Gastroesophageal sphincter (tissue), 3 donors: ENCODE measurements around the gene ALDOB.

Experiments used
- CTCF ChIP-seq, 4 experiments: fragments of 200-600 bp in 2 of 4; fragments of 450-650 bp in 2 of 4; sonication (generic) in 1 of 4; IDR thresholded peaks; one replicate each; pipeline ENCODE4 v1.5.1; 2017 to 2019; ENCODE audit warnings: antibody characterized with exemption in 4 of 4, mild to moderate bottlenecking in 2 of 4, moderate library complexity in 2 of 4
- EP300 ChIP-seq: sonication (generic); formaldehyde crosslinking; IDR thresholded peaks from one replicate; pipeline ENCODE4 v1.6.1; 2017; ENCODE audit warnings: antibody characterized with exemption, mild to moderate bottlenecking
- POLR2AphosphoS5 ChIP-seq: sonication (generic); formaldehyde crosslinking; IDR thresholded peaks from one replicate; pipeline ENCODE4 v1.6.1; 2017; ENCODE audit warnings: antibody characterized with exemption

DNA sequence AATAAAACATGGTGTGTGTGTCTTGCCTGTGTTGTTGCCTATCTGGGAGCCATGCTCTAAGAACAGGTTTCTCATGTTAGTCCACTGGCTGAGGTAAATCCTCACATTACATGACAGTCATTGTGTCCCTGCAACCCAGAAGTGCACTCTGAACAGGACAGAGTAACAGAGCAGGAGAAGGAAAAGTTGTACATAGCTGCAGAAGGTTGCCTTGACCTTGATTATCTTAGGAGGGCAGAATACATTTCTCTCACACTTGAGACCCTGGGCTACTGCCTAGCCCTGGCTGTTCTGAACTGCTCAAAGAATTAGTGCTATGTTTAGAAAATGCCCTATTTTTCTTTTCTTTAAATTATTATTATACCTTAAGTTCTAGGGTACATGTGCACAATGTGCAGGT is 20.0 kb downstream of the ALDOB start:
- TF ChIP-seq CTCF (IDR thresholded peaks at IDR 0.05) (no peak), EP300 (no peak), POLR2AphosphoS5 (no peak)
